Lower leg skin (tissue), 3 donors: Measurements from ENCODE around the gene LIN54.

Experiments used
- POLR2A ChIP-seq, 2 donors: fragments of 450-650 bp; IDR thresholded peaks; one replicate each; pipeline ENCODE4 v1.6.1; 2016 to 2017; ENCODE audit warnings: antibody characterized with exemption in 2 of 2, mild to moderate bottlenecking in 1 of 2, moderate library complexity in 1 of 2
- TF ChIP-seq, protein P1 (sequence below), 3 donors: fragments of 450-650 bp; IDR thresholded peaks; one replicate each; pipeline ENCODE4 v1.5.1; 2016; ENCODE audit warnings: antibody characterized with exemption in 3 of 3, mild to moderate bottlenecking in 3 of 3, moderate library complexity in 2 of 3

DNA sequence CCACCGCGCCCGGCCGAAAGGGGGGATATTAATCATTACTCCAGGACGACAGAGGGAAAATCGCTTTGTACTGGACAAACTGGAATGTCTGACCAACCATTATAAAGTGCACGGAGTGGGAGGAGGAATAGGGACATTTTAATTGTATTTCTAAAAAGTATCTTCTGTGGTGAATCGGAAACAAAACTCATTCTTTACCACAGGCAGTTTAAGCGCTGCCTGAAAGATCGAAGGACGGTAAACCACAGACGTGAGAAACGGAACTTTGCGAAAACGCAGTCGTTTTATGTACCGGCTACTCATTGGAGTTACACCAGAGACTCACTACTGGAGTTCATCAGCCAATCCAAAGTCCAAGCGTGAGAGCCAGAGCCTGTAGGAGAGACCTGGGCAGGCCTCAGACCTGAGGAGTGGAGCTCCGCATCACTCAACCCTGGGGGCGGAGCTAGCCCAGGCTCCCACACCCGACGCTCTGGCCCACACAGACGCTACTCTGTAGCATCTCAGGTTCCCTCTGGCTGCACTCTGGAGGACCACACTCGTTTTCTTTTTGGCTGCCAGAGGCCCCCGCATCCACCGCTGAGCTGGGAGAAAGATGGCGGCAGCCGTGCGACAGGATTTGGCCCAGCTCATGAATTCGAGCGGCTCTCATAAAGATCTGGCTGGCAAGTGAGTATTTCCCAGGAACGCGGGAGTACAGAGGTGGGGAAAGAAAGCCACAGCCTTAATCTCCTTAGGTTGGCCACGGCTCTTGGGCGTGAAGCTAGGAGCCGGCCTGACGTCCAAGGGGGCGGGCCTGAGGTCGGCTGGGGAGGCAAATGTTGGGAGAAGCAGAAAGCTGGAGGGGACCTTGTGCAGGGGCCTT lies 24.2 kb upstream of the LIN54 start, which contains the start of gene COPS4:
- TF ChIP-seq, protein P1, sequence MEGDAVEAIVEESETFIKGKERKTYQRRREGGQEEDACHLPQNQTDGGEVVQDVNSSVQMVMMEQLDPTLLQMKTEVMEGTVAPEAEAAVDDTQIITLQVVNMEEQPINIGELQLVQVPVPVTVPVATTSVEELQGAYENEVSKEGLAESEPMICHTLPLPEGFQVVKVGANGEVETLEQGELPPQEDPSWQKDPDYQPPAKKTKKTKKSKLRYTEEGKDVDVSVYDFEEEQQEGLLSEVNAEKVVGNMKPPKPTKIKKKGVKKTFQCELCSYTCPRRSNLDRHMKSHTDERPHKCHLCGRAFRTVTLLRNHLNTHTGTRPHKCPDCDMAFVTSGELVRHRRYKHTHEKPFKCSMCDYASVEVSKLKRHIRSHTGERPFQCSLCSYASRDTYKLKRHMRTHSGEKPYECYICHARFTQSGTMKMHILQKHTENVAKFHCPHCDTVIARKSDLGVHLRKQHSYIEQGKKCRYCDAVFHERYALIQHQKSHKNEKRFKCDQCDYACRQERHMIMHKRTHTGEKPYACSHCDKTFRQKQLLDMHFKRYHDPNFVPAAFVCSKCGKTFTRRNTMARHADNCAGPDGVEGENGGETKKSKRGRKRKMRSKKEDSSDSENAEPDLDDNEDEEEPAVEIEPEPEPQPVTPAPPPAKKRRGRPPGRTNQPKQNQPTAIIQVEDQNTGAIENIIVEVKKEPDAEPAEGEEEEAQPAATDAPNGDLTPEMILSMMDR (IDR thresholded peaks at IDR 0.05) = no peak
- TF ChIP-seq POLR2A (IDR thresholded peaks at IDR 0.05) = peak in 1 of 2 donors; percentile 16
